ENCODE results near the gene ZNF580.

- TF ChIP-seq CTCF (IDR thresholded peaks at IDR 0.05): no peak
- TF ChIP-seq POLR2A (IDR thresholded peaks at IDR 0.05): no peak
Observed at GRCh38 chr19:55619286-55619685, 21.5 kb upstream of the ZNF580 start.

Data from uterus (tissue), 2 donors.